H1 (cell line): ENCODE data around the gene GPR61. TPM values are rescaled to one million over a fixed set of nuclear protein-coding genes. Genes with fewer than 3 reads are reported as not detected.

Experiments
- TCF12 ChIP-seq: IDR thresholded peaks from 2 replicates; pipeline ENCODE4 v1.6.1; 2011; ENCODE audit warnings: low read depth, mild to moderate bottlenecking, low read length
- polyA plus RNA-seq, 7 experiments: library from polyadenylated mRNA; depleted of rRNA in 3 of 7; stranded (reverse) in 5 of 7; unstranded in 2 of 7; fragments of >200 nt in 5 of 7; fragments of 200-250 nt in 2 of 7; gene quantifications; 1 replicate in 5 of 7; 2 replicates in 1 of 7; 4 replicates in 1 of 7; pipeline versions ENCODE4 v1.2.1 to v1.2.3, GENCODE V29; 2011 to 2013; ENCODE audit warnings: missing spikeins in 2 of 7, mixed read lengths in 2 of 7
- total RNA-seq: library from RNA; stranded (reverse); fragmentation: NEBNext Ultra II Directional; extraction: Animal tissue kit (Norgen Biotek cat#: 25700); gene quantifications from 2 replicates; pipeline ENCODE4 v1.2.1, GENCODE V29; 2021
- TF ChIP-seq, protein P1 (sequence below): IDR thresholded peaks from 2 replicates; pipeline ENCODE4 v1.6.1; 2012; ENCODE audit warnings: inconsistent platforms

Gene GPR61
- total and polyA plus RNA-seq, 2 of the 8 experiments (the other 6 are each of a cell fraction or from before 2014, with no cell fraction given): 0.41 to 0.53 TPM

DNA sequence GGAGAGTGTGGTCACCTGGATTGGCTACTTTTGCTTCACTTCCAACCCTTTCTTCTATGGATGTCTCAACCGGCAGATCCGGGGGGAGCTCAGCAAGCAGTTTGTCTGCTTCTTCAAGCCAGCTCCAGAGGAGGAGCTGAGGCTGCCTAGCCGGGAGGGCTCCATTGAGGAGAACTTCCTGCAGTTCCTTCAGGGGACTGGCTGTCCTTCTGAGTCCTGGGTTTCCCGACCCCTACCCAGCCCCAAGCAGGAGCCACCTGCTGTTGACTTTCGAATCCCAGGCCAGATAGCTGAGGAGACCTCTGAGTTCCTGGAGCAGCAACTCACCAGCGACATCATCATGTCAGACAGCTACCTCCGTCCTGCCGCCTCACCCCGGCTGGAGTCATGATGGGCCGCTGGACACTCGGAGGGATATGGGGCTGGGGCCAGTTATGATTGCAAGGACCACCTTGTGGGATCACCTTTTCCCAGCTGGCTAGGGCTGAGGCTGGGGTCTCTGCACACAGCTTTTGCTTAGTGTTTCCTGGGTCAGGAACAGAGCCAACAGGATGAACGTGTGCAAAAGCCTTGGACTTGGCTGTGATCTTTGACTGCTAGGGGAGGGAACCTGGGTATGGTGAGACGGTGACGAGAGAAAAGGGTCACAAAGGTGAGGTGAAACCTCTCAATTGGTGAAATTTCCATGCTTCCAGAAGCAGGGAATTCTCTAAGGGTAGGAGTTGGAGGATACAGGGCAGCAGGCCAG, 4.5 kb downstream of the GPR61 start (continued):
- TF ChIP-seq, protein P1, sequence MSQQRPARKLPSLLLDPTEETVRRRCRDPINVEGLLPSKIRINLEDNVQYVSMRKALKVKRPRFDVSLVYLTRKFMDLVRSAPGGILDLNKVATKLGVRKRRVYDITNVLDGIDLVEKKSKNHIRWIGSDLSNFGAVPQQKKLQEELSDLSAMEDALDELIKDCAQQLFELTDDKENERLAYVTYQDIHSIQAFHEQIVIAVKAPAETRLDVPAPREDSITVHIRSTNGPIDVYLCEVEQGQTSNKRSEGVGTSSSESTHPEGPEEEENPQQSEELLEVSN: no peak
- TF ChIP-seq TCF12: no peak
